Kidney (tissue), 14 donors: ENCODE data around the gene MACROD2. TPM values are rescaled to one million over a fixed set of nuclear protein-coding genes. Genes with fewer than 3 reads are reported as not detected.

ENCODE experiments used
- DNase-seq, 5 donors: peaks; one replicate each; pipeline ENCODE4 v3.0.0-alpha.2; 2013 to 2020
- FAIRE-seq: peaks from 2 replicates; lab custom pipeline; 2012; peaks lifted over from hg19 to GRCh38; lab: Jason Lieb, UNC
- H3K27ac ChIP-seq, 2 donors: one replicate each; pipeline ENCODE4 v1.7.0; 2013; ENCODE audit warnings: low read depth in 2 of 2, low read length in 2 of 2, inconsistent platforms in 1 of 2
- H3K27me3 ChIP-seq: one replicate; pipeline ENCODE4 v1.7.1; 2013; ENCODE audit warnings: low read length, inconsistent platforms; ENCODE audit not compliant: control insufficient read depth, insufficient read depth
- H3K36me3 ChIP-seq, 3 donors: one replicate each; pipeline versions ENCODE4 v1.7.0 to v1.7.1; 2013; ENCODE audit warnings: low read length in 3 of 3, control low read depth in 1 of 3, inconsistent platforms in 1 of 3; ENCODE audit not compliant: insufficient read depth in 3 of 3, control insufficient read depth in 2 of 3
- H3K4me1 ChIP-seq, 3 donors: one replicate each; pipeline versions ENCODE4 v1.7.0 to v1.7.1; 2013; ENCODE audit warnings: low read length in 3 of 3, inconsistent platforms in 1 of 3, low read depth in 1 of 3; ENCODE audit not compliant: control insufficient read depth in 2 of 3, insufficient read depth in 2 of 3
- H3K4me3 ChIP-seq, 3 donors: one replicate each; pipeline versions ENCODE4 v1.7.0 to v1.8.1; 2013; ENCODE audit warnings: low read length in 3 of 3, control low read depth in 1 of 3, inconsistent platforms in 1 of 3
- H3K9ac ChIP-seq, 3 donors: one replicate each; pipeline versions ENCODE4 v1.7.0 to v1.7.1; 2013; ENCODE audit warnings: low read length in 3 of 3, control low read depth in 1 of 3, inconsistent platforms in 1 of 3
- H3K9me3 ChIP-seq, 3 donors: one replicate each; pipeline versions ENCODE4 v1.7.0 to v1.7.1; 2013; ENCODE audit warnings: low read length in 3 of 3, control low read depth in 1 of 3, inconsistent platforms in 1 of 3; ENCODE audit not compliant: control insufficient read depth in 2 of 3, insufficient read depth in 1 of 3
- intact Hi-C: fragments of 100-400 bp; cut with DNase I; formaldehyde crosslinking; loops from one replicate; pipeline ENCODE4 v1.11.1; 2022
- polyA plus RNA-seq: library from polyadenylated mRNA; stranded (reverse); fragments of 350-450 nt; fragmentation: Illumina TruSeq; extraction: RNeasy Lipid Tissue Mini Kit (QIAGEN cat#74804); gene quantifications from one replicate; pipeline ENCODE4 v1.2.3, GENCODE V29; 2014; ENCODE audit warnings: low read depth, low replicate concordance; ENCODE audit not compliant: insufficient read depth
- total RNA-seq: library from RNA; stranded (reverse); fragmentation: NEBNext Ultra II Directional; extraction: Animal tissue kit (Norgen Biotek cat#: 25700); gene quantifications from one replicate; pipeline ENCODE4 v1.2.1, GENCODE V29; 2021
- TF ChIP-seq, protein P1 (sequence below): IDR thresholded peaks from 3 replicates; pipeline ENCODE4 v1.5.1; 2012; ENCODE audit warnings: mild to moderate bottlenecking, moderate library complexity, borderline replicate concordance; ENCODE audit not compliant: insufficient read depth; ENCODE audit errors: extremely low read depth
- donor health status: control.
- donor health status: control.
- donor health status: control.
- donor health status: control.
- donor health status: control.
- donor health status: DM: yes; HTN: yes; CAD: no.
- donor health status: Normal renal cell carcinoma (clear cell type).

MACROD2 gene
- total and polyA plus RNA-seq, 2 donors from 2014 or later = 3.0 to 10.0 TPM

GRCh38 chr20:15814360-15814759 lies 1819.0 kb downstream of the MACROD2 start:
- DNase-seq = no peak
- TF ChIP-seq, protein P1, sequence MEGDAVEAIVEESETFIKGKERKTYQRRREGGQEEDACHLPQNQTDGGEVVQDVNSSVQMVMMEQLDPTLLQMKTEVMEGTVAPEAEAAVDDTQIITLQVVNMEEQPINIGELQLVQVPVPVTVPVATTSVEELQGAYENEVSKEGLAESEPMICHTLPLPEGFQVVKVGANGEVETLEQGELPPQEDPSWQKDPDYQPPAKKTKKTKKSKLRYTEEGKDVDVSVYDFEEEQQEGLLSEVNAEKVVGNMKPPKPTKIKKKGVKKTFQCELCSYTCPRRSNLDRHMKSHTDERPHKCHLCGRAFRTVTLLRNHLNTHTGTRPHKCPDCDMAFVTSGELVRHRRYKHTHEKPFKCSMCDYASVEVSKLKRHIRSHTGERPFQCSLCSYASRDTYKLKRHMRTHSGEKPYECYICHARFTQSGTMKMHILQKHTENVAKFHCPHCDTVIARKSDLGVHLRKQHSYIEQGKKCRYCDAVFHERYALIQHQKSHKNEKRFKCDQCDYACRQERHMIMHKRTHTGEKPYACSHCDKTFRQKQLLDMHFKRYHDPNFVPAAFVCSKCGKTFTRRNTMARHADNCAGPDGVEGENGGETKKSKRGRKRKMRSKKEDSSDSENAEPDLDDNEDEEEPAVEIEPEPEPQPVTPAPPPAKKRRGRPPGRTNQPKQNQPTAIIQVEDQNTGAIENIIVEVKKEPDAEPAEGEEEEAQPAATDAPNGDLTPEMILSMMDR = no peak
- Histone ChIP-seq H3K36me3 (no peaks in the 10 kb centered on the region), H3K4me1 (peaks cover 0 to 7% (median 2%) of the 10 kb centered on the region in 3 donors), H3K27me3 (no peaks in the 10 kb centered on the region), H3K27ac (no peak overlapping the region), H3K9ac (no peak overlapping the region), H3K9me3 (no peaks in the 10 kb centered on the region), H3K4me3 (no peak overlapping the region)
- FAIRE-seq = no peak
- intact Hi-C loops = no loop called here

- Histone ChIP-seq H3K36me3 (no peaks in the 10 kb centered on the region), H3K27ac (no peak overlapping the region), H3K9ac (no peak overlapping the region), H3K27me3 (no peaks in the 10 kb centered on the region), H3K4me1 (peaks cover 0 to 7% (median 2%) of the 10 kb centered on the region in 3 donors), H3K4me3 (no peak overlapping the region), H3K9me3 (no peaks in the 10 kb centered on the region)
- intact Hi-C loops = no loop called here
- DNase-seq (no peak), FAIRE-seq (no peak)
- TF ChIP-seq, protein P1 = no peak
Observed at GRCh38 chr20:15814911-15815310, 1819.6 kb downstream of the MACROD2 start.

GRCh38 chr20:15817351-15817750 lies 1822.0 kb downstream of the MACROD2 start:
- Histone ChIP-seq H3K27ac (no peak overlapping the region), H3K4me1 (peaks cover 0 to 7% (median 2%) of the 10 kb centered on the region in 3 donors), H3K9me3 (no peaks in the 10 kb centered on the region), H3K9ac (no peak overlapping the region), H3K4me3 (no peak overlapping the region), H3K36me3 (no peaks in the 10 kb centered on the region), H3K27me3 (no peaks in the 10 kb centered on the region)
- DNase-seq = no peak
- FAIRE-seq = no peak
- TF ChIP-seq, protein P1 = no peak
- intact Hi-C loops = no loop called here

GRCh38 chr20:15818651-15819071 lies 1823.3 kb downstream of the MACROD2 start:
- Histone ChIP-seq H3K27ac (no peak overlapping the region), H3K4me1 (peaks cover 0 to 7% (median 2%) of the 10 kb centered on the region in 3 donors), H3K4me3 (no peak overlapping the region), H3K9ac (no peak overlapping the region), H3K27me3 (no peaks in the 10 kb centered on the region), H3K36me3 (no peaks in the 10 kb centered on the region), H3K9me3 (no peaks in the 10 kb centered on the region)
- no peak for FAIRE-seq
- intact Hi-C loops = no loop called here
- DNase-seq = peak in 1 of 5 donors; percentile 14
- TF ChIP-seq, protein P1 = no peak
